Liver (tissue), 3 donors: Measurements from ENCODE around the gene TGM2.

Source experiments
- ATF3 ChIP-seq: IDR thresholded peaks from 2 replicates; pipeline ENCODE4 v1.6.1; 2016; ENCODE audit warnings: antibody characterized with exemption
- CTCF ChIP-seq: fragments of 150-350 bp; IDR thresholded peaks from 2 replicates; pipeline ENCODE4 v1.5.1; 2017; ENCODE audit warnings: improper control_type of control experiment, low read depth, low read length; ENCODE audit not compliant: missing input control
- EGR1 ChIP-seq, 2 donors: IDR thresholded peaks; 2 replicates each; pipeline ENCODE4 v1.6.1; 2016 to 2018; ENCODE audit warnings: antibody characterized with exemption in 2 of 2, low read depth in 2 of 2
- SP1 ChIP-seq: IDR thresholded peaks from 2 replicates; pipeline ENCODE4 v1.6.1; 2018; ENCODE audit warnings: antibody characterized with exemption, mild to moderate bottlenecking
- ZBTB33 ChIP-seq: IDR thresholded peaks from 2 replicates; pipeline ENCODE4 v1.6.1; 2016; ENCODE audit warnings: antibody characterized with exemption
- donor health status: healthy.
- donor health status: healthy.

GRCh38 chr20:38171675-38172043, 6.6 kb upstream of the TGM2 start:
- TF ChIP-seq CTCF: no peak
- TF ChIP-seq ZBTB33: no peak
- no peak for TF ChIP-seq ATF3
- TF ChIP-seq SP1: no peak
- no peak for TF ChIP-seq EGR1 (IDR thresholded peaks at IDR 0.05; ENCODE audit: low read depth in 2 of 2)
